K562 (cell line): Measurements from ENCODE around the gene MXRA7. TPM values are rescaled to one million over a fixed set of nuclear protein-coding genes. Genes with fewer than 3 reads are reported as not detected.

Experiments
- ATAC-seq: fragments of 200-7000 bp; cut with Tn5 transposase; 3 replicates; pipeline ENCODE4 v1.9.1; 2020; ENCODE audit warnings: moderate library complexity
- BruUV-seq: library from RNA; stranded (reverse); fragments of 400-500 nt; replicated peaks from 2 replicates; lab custom pipeline; 2021; lab: Mats Ljungman, UMichigan
- CTCF ChIA-PET: fragments of 300-600 bp; formaldehyde crosslinking; extraction: SDS; loops from one replicate; lab custom pipeline; 2021; ENCODE audit warnings: low intra/inter-chr PET ratio; lab: Yijun Ruan, JAX
- POLR2A ChIA-PET: fragments of 300-600, 350-650 bp; sonication (Branson Sonifier 250); formaldehyde crosslinking; extraction: SDS; loops from one replicate; lab custom pipeline; 2021; ENCODE audit warnings: antibody characterized with exemption, inconsistent platforms; lab: Yijun Ruan, JAX
- DNase-seq, 4 experiments: peaks; one replicate each; pipeline versions ENCODE4 v3.0.0 to v3.0.0-alpha.2; 2011 to 2018; ENCODE audit warnings: low spot score in 3 of 4, mixed read lengths in 3 of 4; ENCODE audit errors: extremely low read depth in 1 of 4
- FAIRE-seq: peaks from 2 replicates; lab custom pipeline; 2011; peaks lifted over from hg19 to GRCh38; lab: Jason Lieb, UNC
- H2AFZ ChIP-seq: 2 replicates; pipeline ENCODE4 v1.6.0; 2011; ENCODE audit warnings: low read depth, low read length, control low read depth, inconsistent platforms
- H3K27ac ChIP-seq: fragments of 200-600 bp; 3 replicates; pipeline ENCODE4 v1.8.0; 2011; ENCODE audit warnings: low read depth, mild to moderate bottlenecking, control low read depth, inconsistent platforms, low read length, moderate library complexity, mixed read lengths; ENCODE audit errors: extremely low read depth
- H3K27me3 ChIP-seq, 2 experiments: fragments of 300-600 bp in 1 of 2; 2 replicates in 1 of 2; 3 replicates in 1 of 2; pipeline versions ENCODE4 v1.6.0 to v1.8.0; 2011; ENCODE audit warnings: inconsistent platforms in 2 of 2, low read length in 2 of 2, mild to moderate bottlenecking in 1 of 2, mixed read lengths in 1 of 2, moderate library complexity in 1 of 2; ENCODE audit not compliant: control insufficient read depth in 2 of 2, insufficient read depth in 2 of 2
- H3K36me3 ChIP-seq: fragments of 300-600 bp; 3 replicates; pipeline ENCODE4 v1.8.0; 2011; ENCODE audit warnings: mild to moderate bottlenecking, low read length, inconsistent platforms; ENCODE audit not compliant: control insufficient read depth, insufficient read depth
- H3K4me1 ChIP-seq, 2 experiments: fragments of 200-600 bp in 1 of 2; replicated peaks in 1 of 2; 2 replicates in 1 of 2; 3 replicates in 1 of 2; pipeline versions ENCODE4 v1.5.1 to v1.8.0; 2011; ENCODE audit warnings: inconsistent platforms in 2 of 2, low read length in 2 of 2, mild to moderate bottlenecking in 1 of 2, mixed read lengths in 1 of 2, moderate library complexity in 1 of 2; ENCODE audit not compliant: control insufficient read depth in 2 of 2, insufficient read depth in 2 of 2
- H3K4me2 ChIP-seq: 2 replicates; pipeline ENCODE4 v1.6.1; 2011; ENCODE audit warnings: low read length, control low read depth, inconsistent platforms, mixed read lengths; ENCODE audit not compliant: insufficient read depth
- H3K4me3 ChIP-seq: fragments of 200-600 bp; sonication (generic), shearing (Covaris generic); 2 replicates; pipeline ENCODE4 v1.5.1; 2016; ENCODE audit warnings: control low read depth, inconsistent platforms
- H3K79me2 ChIP-seq: fragments of 200-600 bp; 3 replicates; pipeline ENCODE4 v1.8.0; 2011; ENCODE audit warnings: low read length, inconsistent platforms; ENCODE audit not compliant: control insufficient read depth, insufficient read depth
- H3K9ac ChIP-seq, 2 experiments: 2 replicates each; pipeline versions ENCODE4 v1.6.0 to v1.6.1; 2011; ENCODE audit warnings: low read depth in 2 of 2, low read length in 2 of 2, control low read depth in 1 of 2, inconsistent platforms in 1 of 2, mild to moderate bottlenecking in 1 of 2, mixed read lengths in 1 of 2; ENCODE audit not compliant: insufficient read depth in 1 of 2
- H3K9me1 ChIP-seq: one replicate; pipeline ENCODE4 v1.6.0; 2011; ENCODE audit warnings: inconsistent platforms, mild to moderate bottlenecking, low read length, moderate library complexity; ENCODE audit not compliant: control insufficient read depth, insufficient read depth
- H3K9me3 ChIP-seq: replicated peaks from 2 replicates; pipeline ENCODE4 v1.5.1; 2011; ENCODE audit warnings: low read depth, low read length, inconsistent platforms; ENCODE audit not compliant: control insufficient read depth, insufficient read depth
- H4K20me1 ChIP-seq: replicated peaks from 2 replicates; pipeline ENCODE4 v1.6.1; 2011; ENCODE audit warnings: low read length, inconsistent platforms, mixed read lengths; ENCODE audit not compliant: control insufficient read depth, insufficient read depth
- CREM ChIP-seq: IDR thresholded peaks from 2 replicates; pipeline ENCODE4 v1.6.1; 2014; ENCODE audit warnings: antibody characterized with exemption, low read depth
- ELF1 ChIP-seq: fragments of 200-800 bp; sonication (Bioruptor generic); IDR thresholded peaks from 2 replicates; pipeline ENCODE4 v1.6.1; 2016; ENCODE audit warnings: missing genetic modification characterization, missing compliant biosample characterization
- HDAC6 ChIP-seq: IDR thresholded peaks from 2 replicates; pipeline ENCODE4 v1.6.1; 2012; ENCODE audit warnings: low read depth, mild to moderate bottlenecking, control low read depth, inconsistent platforms, low read length, moderate library complexity
- KLF16 ChIP-seq: IDR thresholded peaks from 2 replicates; pipeline ENCODE4 v1.6.1; 2016; ENCODE audit warnings: antibody characterized with exemption
- MEF2A ChIP-seq: IDR thresholded peaks from 2 replicates; pipeline ENCODE4 v1.6.1; 2011; ENCODE audit warnings: low read depth, mild to moderate bottlenecking, low read length, moderate library complexity; ENCODE audit not compliant: control insufficient read depth
- SP1 ChIP-seq: sonication (generic); formaldehyde crosslinking; IDR thresholded peaks from 2 replicates; pipeline ENCODE4 v1.8.1; 2022; ENCODE audit warnings: mild to moderate bottlenecking, missing genetic modification reagents
- ZBTB11 ChIP-seq, 3 experiments: fragments of 200-800 bp in 1 of 3; fragments of 250-450 bp in 1 of 3; fragments of 450-650 bp in 1 of 3; sonication (Bioruptor Pico) in 1 of 3; sonication (Bioruptor generic) in 1 of 3; formaldehyde crosslinking in 1 of 3; IDR thresholded peaks; 2 replicates each; pipeline versions ENCODE4 v1.6.1 to v1.8.0; 2016 to 2022; ENCODE audit warnings: mild to moderate bottlenecking in 2 of 3, missing genetic modification characterization in 2 of 3, missing compliant biosample characterization in 1 of 3, moderate library complexity in 1 of 3
- ZNF277 ChIP-seq: fragments of 250-450 bp; sonication (Bioruptor Pico); IDR thresholded peaks from 2 replicates; pipeline ENCODE4 v1.8.0; 2022; ENCODE audit warnings: inconsistent platforms, mild to moderate bottlenecking, moderate library complexity, borderline replicate concordance
- ZNF507 ChIP-seq: conservative IDR thresholded peaks from 2 replicates; pipeline ENCODE4 v1.6.1; 2017; ENCODE audit warnings: missing genetic modification characterization, missing compliant biosample characterization
- WGBS: fragments of 100-300 bp; shearing (Covaris generic); methylation state at CpG from one replicate; pipeline ENCODE4 v1.1.6; 2016; ENCODE audit warnings: low coverage, mixed read lengths; ENCODE audit not compliant: insufficient coverage; ENCODE audit errors: missing lambda C conversion rate; 5-methylcytosine and 5-hydroxymethylcytosine counted together
- in situ Hi-C: fragments of 300-500 bp; cut with MboI; formaldehyde crosslinking; loops from 4 replicates; pipeline ENCODE4 v1.15.0; 2018; ENCODE audit warnings: inconsistent platforms, mixed read lengths
- intact Hi-C: fragments of 100-400 bp; cut with micrococcal nuclease; formaldehyde crosslinking; loops from 2 replicates; pipeline ENCODE4 v1.14.2; 2022
- polyA plus RNA-seq, 8 experiments: library from polyadenylated mRNA; depleted of rRNA in 4 of 8; stranded (reverse) in 5 of 8; unstranded in 3 of 8; fragments of >200 nt; fragmentation: Nextera tagmentation in 2 of 8; fragmentation: Illumina TruSeq in 1 of 8; extraction: Ambion mirVana in 2 of 8; extraction: Trizol in 1 of 8; gene quantifications; 2 replicates each; pipeline versions ENCODE4 v1.2.1 to v1.2.3, GENCODE V29; 2011 to 2014; ENCODE audit warnings: inconsistent platforms in 1 of 8, missing spikeins in 1 of 8
- total RNA-seq, 7 experiments: library from RNA; depleted of rRNA in 6 of 7; stranded (reverse); fragments of >200 nt in 6 of 7; fragmentation: Illumina TruSeq in 2 of 7; extraction: Trizol in 2 of 7; gene quantifications; 2 replicates each; pipeline versions ENCODE4 v1.2.1 to v1.2.3, GENCODE V29; 2011 to 2021; ENCODE audit warnings: low replicate concordance in 1 of 7
- TF ChIP-seq, protein P1 (sequence below), 3 experiments: IDR thresholded peaks in 2 of 3; conservative IDR thresholded peaks in 1 of 3; 2 replicates each; pipeline ENCODE4 v1.5.1; 2011 to 2012; ENCODE audit warnings: low read length in 3 of 3, mild to moderate bottlenecking in 3 of 3, control low read depth in 2 of 3, improper control_type of control experiment in 1 of 3, inconsistent platforms in 1 of 3, low read depth in 1 of 3, mixed read lengths in 1 of 3, moderate library complexity in 1 of 3; ENCODE audit not compliant: insufficient read depth in 2 of 3
- TF ChIP-seq, protein P2 (sequence below): sonication (generic); formaldehyde crosslinking; IDR thresholded peaks from 2 replicates; pipeline ENCODE4 v1.8.0; 2022; ENCODE audit warnings: mild to moderate bottlenecking, missing genetic modification reagents

The MXRA7 gene
- total and polyA plus RNA-seq, 9 of the 15 experiments (the other 6 are each of a cell fraction or from before 2014, with no cell fraction given), result 2.6 to 38.4 (median 14.3) TPM

DNA sequence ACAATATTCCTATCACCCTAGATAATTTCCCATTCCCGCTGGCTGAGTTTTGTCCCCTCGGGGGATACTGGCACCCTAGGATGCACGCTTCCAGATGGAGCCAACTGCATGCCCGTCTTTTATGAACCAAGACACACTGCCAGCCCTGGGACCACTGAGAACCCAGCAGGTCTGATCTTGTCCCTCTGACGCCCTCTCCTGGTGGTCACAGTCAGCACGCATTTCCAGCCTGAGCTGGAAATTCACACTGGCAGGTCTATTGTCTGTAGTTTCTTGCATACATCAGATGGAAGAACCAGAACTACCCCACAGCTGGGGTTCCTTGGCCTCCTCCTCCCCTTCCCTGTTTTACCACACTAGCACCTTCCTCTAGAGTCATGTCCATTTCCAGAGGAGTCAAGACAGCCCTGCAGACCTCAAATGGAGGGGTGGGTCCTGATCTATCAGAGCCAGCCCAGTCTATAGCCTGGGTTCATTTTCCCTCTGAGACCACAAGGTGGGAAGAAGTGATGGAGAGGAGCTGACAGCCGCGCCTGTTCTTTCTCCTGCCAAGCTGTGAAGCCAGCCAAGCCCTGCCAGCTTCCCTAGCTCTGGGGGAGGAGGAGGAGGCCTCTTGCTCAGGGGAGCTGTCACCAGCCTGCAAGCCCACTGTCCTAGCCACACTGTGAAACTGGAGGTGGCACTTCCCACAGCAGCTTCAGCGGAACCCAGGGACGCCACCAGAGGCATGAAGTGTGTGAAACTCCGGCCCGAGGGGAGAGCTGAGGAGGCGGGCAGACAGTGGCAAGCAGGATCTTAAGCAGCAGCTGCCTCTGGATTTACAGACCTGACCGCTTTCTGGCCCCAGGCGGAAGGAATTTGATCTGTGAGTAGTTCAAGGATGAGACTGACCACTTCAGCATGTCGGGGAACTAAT, 29.3 kb downstream of the MXRA7 start:
- H3K79me2 ChIP-seq, result no peaks in the 10 kb centered on the region
- H3K9ac ChIP-seq, result peak overlapping the region in 1 of 2 experiments; percentile 76; a peak in 2 of 4 replicates
- H4K20me1 ChIP-seq, result no peaks in the 10 kb centered on the region; the same call in none of the 2 replicates
- ChIA-PET POLR2A (interaction anchor here (0.5 to 2.2 kb wide), 22 partner anchors 10 to 174 kb away, joined by 3 to 18 read pairs (median 4); partner anchors contain the start of genes MFSD11 and SRSF2), CTCF (interaction anchor here (0.5 to 1.7 kb wide), 6 partner anchors 12 to 177 kb away, joined by 3 to 16 read pairs (median 4); partner anchors contain the start of gene PRCD)
- in situ Hi-C loops (loop anchor here (5.0 kb wide), 1 partner anchor 159 kb away; no protein-coding TSS in a partner anchor), intact Hi-C loops (loop anchor here (2.0 to 5.0 kb wide), 4 partner anchors 41 to 159 kb away; no protein-coding TSS in a partner anchor)
- H3K27ac ChIP-seq, result no peak overlapping the region
- 26% methylated on average over 16 of the region's 16 CpGs for WGBS
- H3K4me3 ChIP-seq, result no peak overlapping the region
- H3K36me3 ChIP-seq, result no peaks in the 10 kb centered on the region
- ATAC-seq (peak; percentile 89), FAIRE-seq (peak; percentile 94), DNase-seq (peak; percentile 66 to 87 (median 74))
- H3K9me1 ChIP-seq, result no peaks in the 10 kb centered on the region
- H3K4me2 ChIP-seq, result no peak overlapping the region
- H3K9me3 ChIP-seq, result no peaks in the 10 kb centered on the region
- H2AFZ ChIP-seq, result no peak overlapping the region
- H3K27me3 ChIP-seq, result no peaks in the 10 kb centered on the region
- H3K4me1 ChIP-seq, result peaks cover 18 to 53% of the 10 kb centered on the region in 2 experiments
- BruUV-seq, result no TSS peak
- TF ChIP-seq ELF1, result no peak
- TF ChIP-seq, protein P1, sequence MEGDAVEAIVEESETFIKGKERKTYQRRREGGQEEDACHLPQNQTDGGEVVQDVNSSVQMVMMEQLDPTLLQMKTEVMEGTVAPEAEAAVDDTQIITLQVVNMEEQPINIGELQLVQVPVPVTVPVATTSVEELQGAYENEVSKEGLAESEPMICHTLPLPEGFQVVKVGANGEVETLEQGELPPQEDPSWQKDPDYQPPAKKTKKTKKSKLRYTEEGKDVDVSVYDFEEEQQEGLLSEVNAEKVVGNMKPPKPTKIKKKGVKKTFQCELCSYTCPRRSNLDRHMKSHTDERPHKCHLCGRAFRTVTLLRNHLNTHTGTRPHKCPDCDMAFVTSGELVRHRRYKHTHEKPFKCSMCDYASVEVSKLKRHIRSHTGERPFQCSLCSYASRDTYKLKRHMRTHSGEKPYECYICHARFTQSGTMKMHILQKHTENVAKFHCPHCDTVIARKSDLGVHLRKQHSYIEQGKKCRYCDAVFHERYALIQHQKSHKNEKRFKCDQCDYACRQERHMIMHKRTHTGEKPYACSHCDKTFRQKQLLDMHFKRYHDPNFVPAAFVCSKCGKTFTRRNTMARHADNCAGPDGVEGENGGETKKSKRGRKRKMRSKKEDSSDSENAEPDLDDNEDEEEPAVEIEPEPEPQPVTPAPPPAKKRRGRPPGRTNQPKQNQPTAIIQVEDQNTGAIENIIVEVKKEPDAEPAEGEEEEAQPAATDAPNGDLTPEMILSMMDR (IDR thresholded peaks at IDR 0.05 in 2 of 3, conservative IDR thresholded peaks at IDR 0.05 in 1 of 3; ENCODE audit: insufficient read depth in 2 of 3, low read depth in 1 of 3, low read length in 3 of 3), result peak; percentile 91 to 95 (median 91)
- TF ChIP-seq ZNF507, result no peak
- TF ChIP-seq SP1 (CRISPR knock-in tag), result no peak; the same call in 1 of the 2 replicates
- no peak for TF ChIP-seq ZNF277
- TF ChIP-seq ZBTB11 (CRISPR knock-in tag; IDR thresholded peaks at IDR 0.05), result no peak
- no peak for TF ChIP-seq HDAC6
- peak; percentile 52; the same call in 1 of the 2 replicates for TF ChIP-seq CREM
- TF ChIP-seq KLF16, result peak; percentile 41; the same call in 1 of the 2 replicates
- no peak for TF ChIP-seq MEF2A
- TF ChIP-seq, protein P2, sequence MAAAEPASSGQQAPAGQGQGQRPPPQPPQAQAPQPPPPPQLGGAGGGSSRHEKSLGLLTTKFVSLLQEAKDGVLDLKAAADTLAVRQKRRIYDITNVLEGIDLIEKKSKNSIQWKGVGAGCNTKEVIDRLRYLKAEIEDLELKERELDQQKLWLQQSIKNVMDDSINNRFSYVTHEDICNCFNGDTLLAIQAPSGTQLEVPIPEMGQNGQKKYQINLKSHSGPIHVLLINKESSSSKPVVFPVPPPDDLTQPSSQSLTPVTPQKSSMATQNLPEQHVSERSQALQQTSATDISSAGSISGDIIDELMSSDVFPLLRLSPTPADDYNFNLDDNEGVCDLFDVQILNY (CRISPR knock-in tag), result no peak
